B cell (primary cell): ENCODE results near the gene XDH. TPM values are rescaled to one million over a fixed set of nuclear protein-coding genes. Genes with fewer than 3 reads are reported as not detected.

Experiments used
- ATAC-seq: fragments of 200-7000 bp; cut with Tn5 transposase; one replicate; pipeline ENCODE4 v1.10.0; 2021; ENCODE audit warnings: low read depth, mild to moderate bottlenecking, moderate number of reproducible peaks, moderate library complexity
- CTCF ChIA-PET: fragments of 350-600 bp; sonication (Branson Sonifier 250); formaldehyde crosslinking; loops from one replicate; lab custom pipeline; 2021; ENCODE audit warnings: antibody characterized with exemption, inconsistent platforms; lab: Charles Lee
- POLR2A ChIA-PET: fragments of 350-600 bp; sonication (Branson Sonifier 250); formaldehyde crosslinking; loops from one replicate; lab custom pipeline; 2021; ENCODE audit warnings: antibody characterized with exemption; lab: Charles Lee
- DNase-seq: peaks from one replicate; pipeline ENCODE4 v3.0.0; 2013
- H2AFZ ChIP-seq: 2 replicates; pipeline ENCODE4 v1.6.1; 2012; ENCODE audit warnings: mild to moderate bottlenecking, low read depth, low read length; ENCODE audit not compliant: insufficient read depth, poor library complexity, severe bottlenecking
- H3K27ac ChIP-seq, 2 donors: 1 replicate in 1 of 2; 2 replicates in 1 of 2; pipeline ENCODE4 v1.5.1; 2012 to 2013; ENCODE audit warnings: low read length in 2 of 2, mild to moderate bottlenecking in 2 of 2, moderate library complexity in 1 of 2
- H3K27me3 ChIP-seq, 4 experiments: fragments of 200-600 bp in 1 of 4; sonication (generic) in 1 of 4; replicated peaks in 1 of 4; 1 replicate in 2 of 4; 2 replicates in 2 of 4; pipeline versions ENCODE4 v1.6.1 to v1.7.0; 2013 to 2016; ENCODE audit warnings: low read length in 3 of 4, mild to moderate bottlenecking in 2 of 4, mixed read lengths in 1 of 4, moderate library complexity in 1 of 4; ENCODE audit not compliant: insufficient read depth in 4 of 4, control insufficient read depth in 3 of 4; ENCODE audit errors: control extremely low read depth in 1 of 4
- H3K36me3 ChIP-seq, 2 experiments: replicated peaks in 1 of 2; 1 replicate in 1 of 2; 2 replicates in 1 of 2; pipeline versions ENCODE4 v1.6.1 to v1.7.1; 2013; ENCODE audit warnings: low read length in 1 of 2; ENCODE audit not compliant: insufficient read depth in 2 of 2, control insufficient read depth in 1 of 2; ENCODE audit errors: control extremely low read depth in 1 of 2, extremely low read depth in 1 of 2
- H3K4me1 ChIP-seq, 2 donors: fragments of 200-600 bp in 1 of 2; sonication (generic) in 1 of 2; 1 replicate in 1 of 2; 2 replicates in 1 of 2; pipeline versions ENCODE4 v1.5.1 to v1.6.1; 2013 to 2017; ENCODE audit warnings: low read length in 2 of 2; ENCODE audit not compliant: control insufficient read depth in 2 of 2, insufficient read depth in 2 of 2
- H3K4me2 ChIP-seq: replicated peaks from 2 replicates; pipeline ENCODE3; 2012; ENCODE audit warnings: mild to moderate bottlenecking, low read depth, low read length; ENCODE audit not compliant: poor library complexity, severe bottlenecking
- H3K4me3 ChIP-seq, 5 experiments: fragments of 200-600 bp in 1 of 5; sonication (generic) in 1 of 5; 1 replicate in 3 of 5; 2 replicates in 2 of 5; pipeline versions ENCODE4 v1.5.1 to v1.7.0; 2011 to 2016; ENCODE audit warnings: low read length in 4 of 5, mild to moderate bottlenecking in 4 of 5, low read depth in 2 of 5, control low read depth in 1 of 5, moderate library complexity in 1 of 5; ENCODE audit not compliant: insufficient read depth in 1 of 5; ENCODE audit errors: control extremely low read depth in 1 of 5, extremely low read depth in 1 of 5
- H3K79me2 ChIP-seq: fragments of 200-600 bp; sonication (generic); one replicate; pipeline ENCODE4 v1.6.0; 2016; ENCODE audit warnings: low read length; ENCODE audit not compliant: control insufficient read depth, insufficient read depth
- H3K9ac ChIP-seq: fragments of 200-600 bp; sonication (generic); 2 replicates; pipeline ENCODE4 v1.6.1; 2017; ENCODE audit warnings: mild to moderate bottlenecking, low read length, moderate library complexity
- H3K9me3 ChIP-seq, 3 donors: one replicate each; pipeline versions ENCODE4 v1.6.1 to v1.7.1; 2013; ENCODE audit warnings: low read length in 2 of 3; ENCODE audit not compliant: control insufficient read depth in 2 of 3, insufficient read depth in 1 of 3; ENCODE audit errors: control extremely low read depth in 1 of 3
- H4K20me1 ChIP-seq: 2 replicates; pipeline ENCODE4 v1.6.0; 2012; ENCODE audit warnings: mild to moderate bottlenecking, low read length; ENCODE audit not compliant: insufficient read depth, control insufficient read depth, poor library complexity, severe bottlenecking
- H3K27ac Mint-ChIP-seq: one replicate; pipeline ENCODE4 v1.8.0; 2021; ENCODE audit warnings: mixed read lengths
- H3K27me3 Mint-ChIP-seq: one replicate; pipeline ENCODE4 v1.8.0; 2021; ENCODE audit warnings: mixed read lengths
- H3K4me1 Mint-ChIP-seq: one replicate; pipeline ENCODE4 v1.8.0; 2021; ENCODE audit warnings: mixed read lengths
- H3K4me3 Mint-ChIP-seq: one replicate; pipeline ENCODE4 v1.8.0; 2021; ENCODE audit warnings: mixed read lengths
- H3K9me3 Mint-ChIP-seq: one replicate; pipeline ENCODE4 v1.8.0; 2022; ENCODE audit warnings: mixed read lengths; ENCODE audit not compliant: insufficient read depth
- CTCF ChIP-seq: fragments of 200-600 bp; IDR thresholded peaks from one replicate; pipeline ENCODE4 v1.8.0; 2022; ENCODE audit warnings: antibody characterized with exemption, mild to moderate bottlenecking
- EZH2 ChIP-seq: IDR thresholded peaks from 2 replicates; pipeline ENCODE4 v1.6.1; 2012; ENCODE audit warnings: borderline replicate concordance, low read depth, mild to moderate bottlenecking, moderate library complexity, low read length; ENCODE audit not compliant: insufficient read depth, poor library complexity, severe bottlenecking
- WGBS: methylation state at CpG from one replicate; pipeline ENCODE4 v1.1.5; 2013; ENCODE audit warnings: missing lambda C conversion rate; ENCODE audit not compliant: insufficient coverage; 5-methylcytosine and 5-hydroxymethylcytosine counted together
- intact Hi-C: fragments of 100-400 bp; cut with micrococcal nuclease; formaldehyde crosslinking; loops from one replicate; pipeline ENCODE4 v1.10.0; 2022
- polyA plus RNA-seq: library from polyadenylated mRNA; depleted of rRNA; stranded (reverse); fragments of >200 nt; gene quantifications from 2 replicates; pipeline ENCODE4 v1.2.3, GENCODE V29; 2012
- total RNA-seq, 2 donors: library from RNA; stranded (reverse); fragments of 120-200 nt in 1 of 2; gene quantifications; 1 replicate in 1 of 2; 2 replicates in 1 of 2; pipeline versions ENCODE4 v1.2.3 to v1.2.4, GENCODE V29; 2013 to 2022

The XDH gene
- total and polyA plus RNA-seq, 2 donors (not counting 1 experiment from before 2014, with no cell fraction given): not detected

- no peak for ATAC-seq
- Mint-ChIP-seq H3K27ac (no peak overlapping the region), H3K4me1 (no peaks in the 10 kb centered on the region), H3K9me3 (peaks cover 7% of the 10 kb centered on the region), H3K4me3 (no peak overlapping the region), H3K27me3 (peaks cover 17% of the 10 kb centered on the region)
- Histone ChIP-seq H3K27ac (no peak overlapping the region), H3K4me1 (no peaks in the 10 kb centered on the region), H3K27me3 (peaks cover 0 to 5% (median 0%) of the 10 kb centered on the region in 4 experiments), H3K9me3 (no peaks in the 10 kb centered on the region), H2AFZ (no peak overlapping the region), H4K20me1 (no peaks in the 10 kb centered on the region), H3K79me2 (no peaks in the 10 kb centered on the region), H3K9ac (no peak overlapping the region), H3K36me3 (no peaks in the 10 kb centered on the region), H3K4me3 (no peak overlapping the region), H3K4me2 (no peak overlapping the region)
- ChIA-PET POLR2A (no interaction called here), CTCF (no interaction called here)
- DNase-seq: no peak
- 100% methylated on average over 1 of the region's 1 CpG for WGBS
- intact Hi-C loops: no loop called here
- TF ChIP-seq EZH2 (no peak), CTCF (no peak)
Observed at GRCh38 chr2:31402388-31402787, 12.2 kb downstream of the XDH start.

GRCh38 chr2:31401580-31401979, 13.0 kb downstream of the XDH start:
- Mint-ChIP-seq H3K9me3 (peaks cover 7% of the 10 kb centered on the region), H3K27me3 (peaks cover 17% of the 10 kb centered on the region), H3K27ac (no peak overlapping the region), H3K4me1 (no peaks in the 10 kb centered on the region), H3K4me3 (no peak overlapping the region)
- peaks cover 0 to 7% (median 0%) of the 10 kb centered on the region in 4 experiments for H3K27me3 ChIP-seq
- ChIA-PET CTCF (no interaction called here), POLR2A (no interaction called here)
- no peaks in the 10 kb centered on the region for H3K4me1 ChIP-seq
- TF ChIP-seq EZH2: no peak
- no peak for TF ChIP-seq CTCF
- DNase-seq (no peak), ATAC-seq (no peak)
- H4K20me1 ChIP-seq: no peaks in the 10 kb centered on the region
- no peaks in the 10 kb centered on the region for H3K36me3 ChIP-seq
- no peak overlapping the region for H2AFZ ChIP-seq
- no peak overlapping the region for H3K27ac ChIP-seq
- H3K4me2 ChIP-seq: no peak overlapping the region
- no peak overlapping the region for H3K9ac ChIP-seq
- WGBS: 50% methylated on average over 1 of the region's 2 CpGs
- H3K9me3 ChIP-seq: no peaks in the 10 kb centered on the region
- H3K4me3 ChIP-seq: no peak overlapping the region
- intact Hi-C loops: no loop called here
- H3K79me2 ChIP-seq: no peaks in the 10 kb centered on the region
